ENCODE measurements around the gene DDX31.

Gene DDX31

DNA sequence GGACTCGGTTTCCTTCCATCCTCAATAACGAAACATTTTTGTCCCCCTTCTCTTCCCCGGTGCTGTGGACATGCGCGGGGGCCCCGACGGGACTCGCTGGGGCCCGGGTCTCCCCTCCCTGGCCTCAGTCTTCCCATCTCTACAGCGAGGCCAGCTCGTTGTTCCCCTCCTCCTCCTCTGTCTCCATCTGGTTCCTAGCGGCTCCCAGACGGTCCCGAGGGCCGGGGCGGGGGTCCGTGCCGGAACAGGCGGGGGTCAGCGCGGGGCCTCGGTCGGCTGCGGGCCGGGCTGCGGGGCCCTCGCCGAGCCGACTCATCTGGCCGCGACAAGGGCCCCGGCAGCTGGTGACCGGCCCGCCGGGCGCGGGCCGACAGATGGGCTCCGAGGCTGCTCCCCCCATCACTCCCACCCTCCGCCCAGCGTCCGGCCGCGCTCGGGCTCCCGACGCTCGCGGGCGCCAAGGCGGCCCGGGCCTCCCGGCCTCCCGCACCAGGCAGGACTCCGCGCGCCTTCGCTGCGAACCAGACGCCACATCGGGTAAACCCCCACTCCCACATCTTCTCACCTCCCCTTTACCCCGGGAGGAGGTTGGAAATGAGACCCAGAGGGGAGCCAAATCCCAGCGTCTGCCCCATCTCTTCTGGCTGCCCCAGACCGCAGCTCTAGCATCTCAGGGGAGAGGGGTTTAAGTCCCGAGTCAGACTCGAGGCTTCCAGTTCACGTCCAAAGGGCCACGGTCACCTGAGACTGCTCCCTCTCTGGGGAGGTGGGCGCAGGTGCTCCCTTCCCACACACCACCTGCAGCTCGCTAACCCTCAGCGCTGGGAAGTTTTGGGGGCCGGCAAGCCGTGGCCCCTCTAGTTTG, 79.2 kb downstream of the DDX31 start:
- no peak overlapping the region for H3K27ac ChIP-seq
- TF ChIP-seq, protein P1, sequence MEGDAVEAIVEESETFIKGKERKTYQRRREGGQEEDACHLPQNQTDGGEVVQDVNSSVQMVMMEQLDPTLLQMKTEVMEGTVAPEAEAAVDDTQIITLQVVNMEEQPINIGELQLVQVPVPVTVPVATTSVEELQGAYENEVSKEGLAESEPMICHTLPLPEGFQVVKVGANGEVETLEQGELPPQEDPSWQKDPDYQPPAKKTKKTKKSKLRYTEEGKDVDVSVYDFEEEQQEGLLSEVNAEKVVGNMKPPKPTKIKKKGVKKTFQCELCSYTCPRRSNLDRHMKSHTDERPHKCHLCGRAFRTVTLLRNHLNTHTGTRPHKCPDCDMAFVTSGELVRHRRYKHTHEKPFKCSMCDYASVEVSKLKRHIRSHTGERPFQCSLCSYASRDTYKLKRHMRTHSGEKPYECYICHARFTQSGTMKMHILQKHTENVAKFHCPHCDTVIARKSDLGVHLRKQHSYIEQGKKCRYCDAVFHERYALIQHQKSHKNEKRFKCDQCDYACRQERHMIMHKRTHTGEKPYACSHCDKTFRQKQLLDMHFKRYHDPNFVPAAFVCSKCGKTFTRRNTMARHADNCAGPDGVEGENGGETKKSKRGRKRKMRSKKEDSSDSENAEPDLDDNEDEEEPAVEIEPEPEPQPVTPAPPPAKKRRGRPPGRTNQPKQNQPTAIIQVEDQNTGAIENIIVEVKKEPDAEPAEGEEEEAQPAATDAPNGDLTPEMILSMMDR (conservative IDR thresholded peaks at IDR 0.05), result no peak
- no peak for TF ChIP-seq ZFX (IDR thresholded peaks at IDR 0.05)

DNA sequence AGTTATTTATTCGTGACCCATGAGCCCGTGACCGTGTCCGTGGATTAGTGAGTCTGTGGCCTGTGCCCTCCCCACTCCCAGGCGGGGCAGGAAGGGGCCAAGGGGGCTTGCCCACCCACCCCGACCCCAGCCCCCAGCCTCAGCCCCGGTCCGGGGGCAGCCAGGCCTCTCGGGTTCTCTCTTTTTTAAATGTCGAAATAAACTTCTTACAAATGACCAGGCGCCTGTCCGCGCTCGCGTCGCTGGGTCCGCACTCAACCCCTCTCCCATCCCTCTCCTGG, 79.8 kb downstream of the DDX31 start:
- H3K27ac ChIP-seq, result no peak overlapping the region
- TF ChIP-seq ZFX (IDR thresholded peaks at IDR 0.05), result no peak
- TF ChIP-seq, protein P1 (conservative IDR thresholded peaks at IDR 0.05), result no peak

GRCh38 chr9:132589148-132590036, 80.4 kb downstream of the DDX31 start:
- H3K27ac ChIP-seq, result no peak overlapping the region
- TF ChIP-seq, protein P1 (conservative IDR thresholded peaks at IDR 0.05), result no peak
- no peak for TF ChIP-seq ZFX (IDR thresholded peaks at IDR 0.05)

DNA sequence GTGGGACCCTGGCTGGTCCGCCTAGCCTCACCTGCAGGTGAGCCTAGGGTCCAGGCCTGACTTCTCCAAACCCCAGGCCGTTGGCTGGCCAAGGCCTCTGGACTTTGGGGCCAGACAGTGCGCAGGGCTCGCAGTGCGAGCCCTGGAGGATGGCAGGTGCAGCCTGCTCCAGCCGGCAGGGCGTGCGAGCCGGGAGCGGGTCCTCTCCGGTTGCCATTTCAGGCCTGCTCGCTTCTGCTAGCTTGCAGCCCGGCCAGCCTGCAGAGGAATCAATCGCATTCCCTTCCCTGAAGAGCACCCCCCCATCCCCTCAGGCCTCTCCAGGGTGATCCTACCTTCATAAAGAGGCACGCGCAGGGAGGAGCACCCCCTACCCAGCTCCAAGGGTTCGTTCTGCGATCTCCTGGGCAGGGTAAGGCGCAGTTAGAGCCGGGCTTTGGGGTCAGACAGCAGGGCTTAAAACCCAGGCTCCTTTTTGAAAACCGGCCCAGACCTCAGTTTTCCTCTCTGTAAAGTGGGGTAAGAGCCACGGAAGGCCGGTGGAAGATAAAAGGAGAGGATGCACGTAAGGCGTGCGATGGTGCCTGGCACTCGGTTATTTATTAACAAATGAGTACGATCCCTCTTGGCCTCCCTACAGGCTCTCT, 81.2 kb downstream of the DDX31 start:
- no peak overlapping the region for H3K27ac ChIP-seq
- TF ChIP-seq, protein P1 (conservative IDR thresholded peaks at IDR 0.05), result no peak
- no peak for TF ChIP-seq ZFX (IDR thresholded peaks at IDR 0.05)

DNA sequence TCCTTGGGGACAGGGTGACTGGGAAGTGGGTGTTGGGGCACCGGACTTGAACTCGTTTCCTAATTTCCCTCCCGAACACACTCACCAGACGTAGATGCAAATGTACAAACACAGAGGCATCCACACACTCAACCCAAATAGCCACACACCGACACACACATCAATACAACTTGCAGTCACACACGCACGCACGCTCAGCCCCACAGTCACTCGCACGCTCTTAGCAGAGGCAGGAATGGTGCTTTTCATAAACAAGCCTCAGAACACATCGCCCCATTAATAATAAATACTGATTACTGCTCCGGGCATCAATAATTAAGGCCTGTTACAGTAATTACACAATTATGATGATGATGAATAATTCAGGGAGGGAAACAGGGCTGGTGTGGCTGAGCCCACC, 81.7 kb downstream of the DDX31 start:
- no peak overlapping the region for H3K27ac ChIP-seq
- TF ChIP-seq, protein P1 (conservative IDR thresholded peaks at IDR 0.05), result no peak
- TF ChIP-seq ZFX (IDR thresholded peaks at IDR 0.05), result no peak

- TF ChIP-seq ZFX (IDR thresholded peaks at IDR 0.05), result no peak
- TF ChIP-seq, protein P1 (conservative IDR thresholded peaks at IDR 0.05), result no peak
- no peak overlapping the region for H3K27ac ChIP-seq
Observed at GRCh38 chr9:132587592-132587955, 82.2 kb downstream of the DDX31 start.

All from C4-2B (cell line).